Activated T-helper 1 cell treated with Interleukin-2 at 50 U/mL for 16 hours (primary cell): Measurements from ENCODE around the gene SLC25A11.

Experiments used
- DNase-seq: peaks from one replicate; pipeline ENCODE4 v3.0.0-alpha.2; 2020; ENCODE audit warnings: low read depth

SLC25A11 gene, protein sequence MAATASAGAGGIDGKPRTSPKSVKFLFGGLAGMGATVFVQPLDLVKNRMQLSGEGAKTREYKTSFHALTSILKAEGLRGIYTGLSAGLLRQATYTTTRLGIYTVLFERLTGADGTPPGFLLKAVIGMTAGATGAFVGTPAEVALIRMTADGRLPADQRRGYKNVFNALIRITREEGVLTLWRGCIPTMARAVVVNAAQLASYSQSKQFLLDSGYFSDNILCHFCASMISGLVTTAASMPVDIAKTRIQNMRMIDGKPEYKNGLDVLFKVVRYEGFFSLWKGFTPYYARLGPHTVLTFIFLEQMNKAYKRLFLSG

DNA sequence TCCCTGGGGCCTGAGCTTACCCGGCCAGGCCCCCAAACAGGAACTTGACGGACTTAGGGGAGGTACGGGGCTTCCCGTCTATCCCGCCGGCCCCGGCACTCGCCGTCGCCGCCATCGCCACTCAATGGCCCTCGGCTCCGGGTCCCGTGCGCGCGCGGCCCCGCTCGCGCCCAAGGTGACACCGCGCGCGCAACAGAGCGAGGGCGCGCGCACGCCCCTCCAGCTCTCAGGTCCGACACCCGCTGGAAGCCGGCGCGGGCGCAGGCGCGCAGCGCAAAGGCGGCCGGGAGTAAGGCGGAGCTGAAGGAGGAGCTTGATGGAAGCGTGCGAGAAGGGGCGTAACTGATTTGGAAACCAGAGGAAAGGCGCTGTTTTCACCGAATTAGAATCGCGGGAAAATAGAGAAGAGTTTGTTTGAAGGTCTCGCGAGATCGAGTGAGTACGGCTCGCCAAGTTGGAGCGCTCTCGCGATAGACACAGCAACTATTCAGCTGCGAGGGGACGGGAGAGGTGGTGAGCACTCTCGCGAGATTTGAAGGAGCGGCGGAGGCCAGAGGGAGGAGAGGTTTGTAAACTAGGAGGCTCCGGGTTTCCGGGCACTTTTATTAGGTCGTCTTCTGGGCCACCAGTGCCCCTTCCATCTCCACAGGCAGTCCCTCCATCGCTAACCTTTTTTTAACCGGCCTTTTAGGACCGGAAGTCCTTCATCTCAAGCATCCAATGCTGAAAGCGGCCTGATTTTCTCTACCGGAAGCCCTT, at the start of gene SLC25A11, which contains the start of gene RNF167:
Gene SLC25A11 (minus strand): TSS at position 251 of the 759 bp plus-strand sequence. CDS start 136 bp downstream, at position 115.
Gene RNF167 (plus strand): TSS at position 473 of the 759 bp plus-strand sequence. CDS start 642 bp downstream, outside the sequence.
- peak; percentile 95 for DNase-seq

DNA sequence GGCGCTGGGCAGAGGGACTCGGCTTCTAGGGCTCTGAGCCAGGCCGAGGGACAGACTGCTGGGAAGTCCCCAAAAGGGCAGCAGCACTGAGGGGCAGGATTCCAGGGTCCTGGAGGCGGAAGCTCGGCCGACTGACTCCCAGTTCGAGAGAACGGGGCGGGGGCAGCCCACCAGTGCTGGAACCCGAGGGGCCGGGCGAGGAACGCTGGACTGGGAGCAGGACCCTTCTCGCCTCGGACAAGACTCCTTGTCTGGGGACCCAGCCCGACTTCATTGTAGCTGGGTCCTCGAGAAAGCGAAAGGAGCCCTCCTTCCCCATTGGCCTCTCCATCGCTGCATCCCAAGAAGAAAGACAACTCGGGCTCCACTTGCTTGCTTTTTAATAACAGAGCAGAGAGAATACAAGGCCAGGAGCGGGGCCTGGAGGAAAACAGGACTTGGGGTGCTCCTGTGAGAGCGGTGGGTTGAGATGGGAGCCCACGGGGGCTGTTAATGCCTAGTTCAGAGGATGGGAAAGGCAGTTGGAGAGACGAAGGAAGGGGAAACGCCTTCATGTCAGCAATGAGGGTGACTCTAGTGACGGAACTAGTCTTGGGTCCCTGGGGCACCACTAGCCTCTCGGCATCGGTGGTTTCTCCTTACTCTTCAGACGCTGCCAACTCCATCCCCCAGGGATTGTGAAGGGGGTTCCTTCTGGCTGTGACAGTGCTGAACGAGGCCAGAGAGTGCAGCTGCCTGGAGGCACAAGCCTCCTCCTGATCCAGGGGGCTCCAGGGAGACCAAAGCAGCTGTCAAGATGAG, 48.1 kb upstream of the SLC25A11 start:
- DNase-seq: no peak

DNA sequence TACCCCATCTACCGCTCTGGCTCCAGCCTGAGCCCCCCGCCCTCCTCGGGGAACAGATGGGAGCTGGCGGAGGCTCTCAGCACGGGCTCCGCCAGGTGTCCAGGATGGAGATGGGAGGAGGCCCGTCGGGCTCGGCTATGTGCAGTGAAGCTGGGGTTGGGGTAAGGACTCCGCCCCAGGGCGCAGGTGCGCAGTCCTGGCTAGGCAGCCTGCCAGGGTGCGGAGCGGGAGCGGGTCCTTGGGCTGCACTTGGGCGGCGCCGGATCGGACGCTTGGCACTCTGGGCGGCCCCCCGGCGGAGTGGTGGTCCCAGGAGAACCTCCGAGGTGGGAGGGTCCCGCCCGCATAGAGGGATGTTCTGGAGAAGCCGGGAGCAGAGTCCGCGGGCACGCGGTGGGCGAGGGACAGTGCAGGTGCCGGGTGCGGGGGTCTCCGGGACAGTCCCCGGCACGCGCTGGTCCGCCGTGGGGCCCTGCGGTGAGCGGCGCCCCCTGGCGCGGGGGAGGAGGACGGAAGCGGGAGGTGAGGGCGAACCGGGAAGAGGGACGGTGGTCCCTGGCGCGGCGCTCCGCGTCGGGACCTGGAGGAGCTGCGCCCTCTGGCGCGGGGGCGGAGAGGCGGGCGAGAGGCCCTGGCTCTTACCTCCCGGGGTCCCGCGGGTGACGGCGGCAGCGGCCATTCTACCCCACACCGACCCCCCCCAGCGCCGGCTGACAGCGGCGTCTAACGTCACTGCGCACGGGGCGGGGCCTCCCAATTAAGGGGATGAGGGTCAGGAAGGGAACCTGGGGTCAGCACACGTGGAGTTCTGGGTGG, 47.3 kb upstream of the SLC25A11 start, which contains the start of gene CAMTA2:
Gene CAMTA2 (minus strand): TSS at position 725 of the 816 bp plus-strand sequence. CDS start 1,453 bp downstream, outside the sequence.
- peak; percentile 81 for DNase-seq

DNA sequence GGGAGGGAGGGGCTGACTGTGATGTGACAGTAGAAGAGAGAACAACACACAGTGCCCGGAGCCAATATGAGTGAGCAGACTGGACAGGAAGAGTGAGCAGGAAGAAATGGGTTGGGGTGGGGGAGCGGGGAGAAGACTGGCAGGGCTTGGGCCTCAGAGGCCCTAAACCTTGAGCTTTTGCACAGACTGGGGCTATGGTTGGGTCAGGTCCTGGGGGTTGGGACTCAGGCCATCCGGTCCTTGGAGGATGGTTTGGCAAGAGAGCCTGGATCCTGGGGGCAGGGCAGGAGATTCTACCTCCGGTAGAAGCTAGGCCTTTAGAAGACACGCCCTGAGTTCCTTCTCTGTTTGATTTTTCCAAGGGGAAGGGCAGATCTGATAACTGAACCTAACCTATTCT, 46.6 kb upstream of the SLC25A11 start:
- DNase-seq: no peak

DNA sequence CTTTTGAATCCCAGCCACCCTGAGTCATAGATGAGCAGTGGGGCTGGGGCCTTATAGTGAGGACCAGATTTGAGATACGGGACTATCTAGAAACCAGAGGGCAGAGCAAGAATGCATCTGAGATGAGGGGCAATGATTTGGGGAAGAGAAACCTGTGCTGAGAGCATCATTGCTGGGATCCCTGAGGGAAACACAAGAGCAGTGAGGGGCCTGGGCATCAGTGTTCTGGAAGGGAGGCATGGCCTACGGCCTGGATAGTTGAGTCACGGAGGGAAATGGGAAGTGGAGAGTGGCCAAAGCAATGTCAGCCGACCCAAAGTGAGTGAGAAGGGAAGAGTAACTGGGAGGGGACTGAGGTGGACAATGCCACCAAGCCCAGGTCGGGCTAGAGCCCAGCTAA, 42.5 kb upstream of the SLC25A11 start:
- DNase-seq: no peak

DNA sequence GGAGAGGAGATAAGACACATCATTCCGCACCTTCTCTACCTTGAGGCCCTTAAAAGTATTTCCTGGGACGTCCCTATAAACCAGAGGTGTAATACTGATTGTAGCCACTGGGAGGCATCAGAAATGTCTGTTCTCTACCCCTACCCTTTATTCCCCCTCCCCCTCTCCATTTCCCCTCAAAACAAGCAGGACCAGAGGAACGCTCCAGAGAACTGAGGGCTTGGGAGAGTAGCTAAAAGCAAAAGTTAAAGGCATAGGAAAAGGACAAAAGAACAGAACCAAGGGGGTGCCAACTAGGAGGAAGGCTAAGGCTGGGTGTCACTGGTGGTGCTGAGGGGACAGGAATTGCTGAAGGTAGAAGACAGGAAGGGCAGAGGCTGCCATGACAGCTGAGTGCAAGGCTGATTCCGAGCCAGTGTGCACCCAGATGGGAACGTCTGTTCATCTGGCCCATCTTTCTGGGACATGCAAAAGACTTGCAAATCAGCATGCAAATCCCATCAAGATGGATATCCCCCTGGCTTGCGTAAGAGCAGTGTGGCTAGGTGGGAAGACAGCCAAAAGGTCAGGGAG, 40.9 kb upstream of the SLC25A11 start:
- no peak for DNase-seq

DNA sequence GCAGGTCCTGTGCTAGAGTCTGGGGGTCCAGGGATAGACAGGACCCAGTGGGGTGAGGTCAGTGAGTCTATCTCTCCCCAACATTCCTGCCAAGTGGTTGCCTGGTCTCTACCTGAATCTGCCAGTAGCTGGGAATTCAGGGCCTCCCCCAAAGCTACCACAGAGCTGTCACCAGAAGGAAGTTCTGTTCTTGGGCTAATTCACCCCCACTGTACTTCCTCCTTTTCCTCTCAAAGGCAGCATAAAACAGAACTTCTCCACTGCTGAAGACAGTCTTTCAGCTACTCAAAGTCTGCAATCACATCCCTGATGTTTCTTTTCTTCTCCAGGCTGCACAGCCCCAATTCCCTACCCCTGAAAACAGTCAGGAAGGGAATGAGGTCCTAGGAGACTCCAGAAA, 38.9 kb upstream of the SLC25A11 start:
- DNase-seq: no peak

DNA sequence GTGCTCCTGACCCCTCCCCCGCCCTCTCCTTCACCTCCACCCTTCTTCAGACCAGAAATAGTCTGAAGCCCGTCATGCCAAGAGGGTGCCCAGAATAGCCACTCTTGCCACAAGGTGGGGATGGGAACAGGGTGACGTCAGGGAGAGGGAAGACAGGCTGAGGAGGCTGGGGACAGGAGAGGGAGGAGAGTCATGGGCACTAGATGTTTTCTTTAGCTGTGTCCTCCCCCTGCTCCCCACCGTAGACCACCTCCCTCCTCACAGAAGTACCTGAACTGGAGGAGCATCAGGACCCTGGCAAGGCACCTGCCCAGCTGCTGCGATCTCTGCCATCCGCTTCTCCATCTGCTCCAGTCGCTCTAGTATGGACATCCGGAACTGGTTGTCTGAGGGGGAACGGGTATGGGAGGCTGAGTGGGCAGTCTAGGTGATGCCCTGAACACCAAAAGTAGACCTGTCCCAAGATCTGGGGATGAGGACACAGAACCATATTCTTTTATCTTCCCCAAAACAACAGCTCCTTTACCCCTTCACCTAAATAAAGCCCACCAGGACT, 34.3 kb upstream of the SLC25A11 start:
- no peak for DNase-seq

DNA sequence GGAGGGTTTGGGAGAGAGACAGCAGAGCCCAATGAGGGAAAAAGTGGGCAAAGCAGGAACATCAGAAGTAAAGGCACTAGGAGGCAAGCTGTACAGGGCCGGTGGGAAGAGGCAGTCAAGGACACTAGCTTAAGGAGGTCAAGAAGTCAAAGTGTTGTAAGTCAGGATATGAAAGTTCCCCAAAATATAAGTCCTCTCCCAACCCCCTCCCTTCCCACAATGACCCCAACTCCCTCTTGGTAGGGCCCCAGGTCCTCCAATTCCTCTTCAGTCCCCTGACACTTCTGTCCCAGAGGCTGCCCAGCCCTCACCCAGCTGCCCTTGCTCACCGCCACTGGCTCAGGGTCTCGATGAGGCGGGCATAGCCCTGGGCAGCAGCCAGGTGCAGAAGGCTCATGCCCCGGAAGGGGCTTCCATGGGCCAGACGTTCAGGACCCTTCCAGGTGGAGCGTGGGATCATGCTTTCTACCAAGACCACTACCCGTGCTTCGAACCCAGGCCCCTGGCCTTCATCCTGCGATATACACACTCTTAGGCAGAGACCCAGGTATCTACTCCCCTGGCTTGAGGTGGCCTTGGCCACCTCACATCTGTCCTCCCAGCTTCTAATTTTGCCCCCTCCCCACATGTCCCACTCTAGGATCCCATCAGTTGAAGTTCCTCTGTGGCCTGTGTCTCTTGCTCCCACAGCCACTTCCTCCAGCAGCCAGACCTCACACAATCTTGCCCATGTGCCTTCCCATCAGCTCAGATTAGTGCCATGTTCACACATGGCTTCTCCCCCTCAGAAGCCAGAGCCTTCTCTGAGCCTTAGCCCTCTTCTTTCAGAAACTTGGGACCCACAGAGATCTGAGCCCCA, 33.6 kb upstream of the SLC25A11 start:
- no peak for DNase-seq

DNA sequence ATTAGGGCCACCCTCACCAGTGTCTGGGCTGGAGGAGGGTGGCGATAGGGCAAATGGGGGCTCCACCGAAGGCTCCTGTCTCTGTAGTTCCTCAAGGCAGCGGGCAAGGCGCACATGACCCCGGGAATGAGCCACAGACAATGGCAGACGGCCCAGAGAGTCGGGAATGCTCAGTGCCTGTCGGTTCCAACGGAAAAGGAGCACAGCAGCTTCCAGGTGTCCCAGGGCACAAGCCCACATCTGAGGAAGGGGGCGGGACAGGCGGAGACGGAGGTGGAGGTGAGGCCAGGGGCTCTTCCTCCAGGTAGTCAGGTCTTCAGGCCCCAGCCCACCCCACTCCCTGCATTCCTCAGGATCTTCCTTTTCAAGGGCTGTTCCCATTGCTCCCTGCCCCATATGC, 32.9 kb upstream of the SLC25A11 start:
- DNase-seq: no peak

DNA sequence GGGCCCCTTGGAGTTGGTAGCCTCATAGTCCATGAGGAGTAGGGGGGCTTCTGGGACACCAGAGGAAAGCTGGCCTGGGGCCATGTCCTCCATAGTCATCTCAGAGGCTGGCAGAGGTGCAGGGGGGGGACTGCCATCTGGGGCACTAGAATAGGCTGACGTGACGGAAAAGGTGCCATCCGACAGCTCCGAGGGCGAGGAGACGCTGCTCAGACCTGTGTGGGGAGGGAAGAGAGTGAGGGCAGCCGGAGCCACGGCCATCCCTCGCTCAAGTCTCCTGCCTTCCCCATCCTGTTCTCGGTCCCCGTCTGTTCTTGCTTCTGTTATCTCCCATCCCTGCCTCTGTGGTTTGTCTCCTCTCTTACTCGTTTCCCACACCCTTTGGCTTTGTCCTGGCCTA, 32.5 kb upstream of the SLC25A11 start:
- DNase-seq: no peak

DNA sequence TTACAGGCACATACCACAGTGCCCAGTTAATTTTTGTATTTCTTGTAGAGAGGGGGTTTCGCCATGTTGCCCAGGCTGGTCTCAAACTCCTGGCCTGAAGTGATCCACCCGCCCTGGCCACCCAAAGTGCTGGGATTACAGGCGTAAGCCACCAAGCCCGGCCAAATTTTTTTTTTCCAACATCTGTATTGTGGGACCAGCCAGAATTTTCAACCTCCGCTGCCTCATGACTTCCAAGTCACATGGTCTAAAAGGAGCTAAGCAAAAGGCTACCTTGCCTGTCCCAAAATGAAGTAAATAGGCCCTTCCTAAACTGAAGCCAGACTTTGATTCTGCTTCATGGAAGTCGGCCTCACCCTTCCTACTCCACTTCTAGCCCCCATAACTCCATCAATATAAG, 32.0 kb upstream of the SLC25A11 start:
- DNase-seq: no peak

DNA sequence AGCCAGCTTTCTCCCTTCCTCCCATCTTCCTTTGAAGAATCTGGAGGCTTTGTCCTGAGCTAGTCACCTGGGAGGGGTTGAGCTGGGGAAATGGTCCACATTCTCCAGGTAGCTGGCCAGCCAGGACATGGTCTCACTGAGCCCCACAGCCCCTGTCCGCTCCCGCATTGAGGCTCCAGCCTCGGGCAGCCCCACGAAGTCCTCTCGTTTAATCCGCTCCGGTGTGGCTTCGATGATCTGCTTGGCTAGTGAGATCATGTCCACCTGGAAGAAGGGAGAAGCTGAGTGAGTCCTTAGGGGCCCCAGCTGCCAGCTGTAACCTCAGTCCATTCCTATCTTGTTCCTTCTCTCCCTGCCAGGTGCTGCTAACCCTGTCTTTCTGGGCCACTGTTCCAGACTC, 30.4 kb upstream of the SLC25A11 start:
- DNase-seq: no peak

DNA sequence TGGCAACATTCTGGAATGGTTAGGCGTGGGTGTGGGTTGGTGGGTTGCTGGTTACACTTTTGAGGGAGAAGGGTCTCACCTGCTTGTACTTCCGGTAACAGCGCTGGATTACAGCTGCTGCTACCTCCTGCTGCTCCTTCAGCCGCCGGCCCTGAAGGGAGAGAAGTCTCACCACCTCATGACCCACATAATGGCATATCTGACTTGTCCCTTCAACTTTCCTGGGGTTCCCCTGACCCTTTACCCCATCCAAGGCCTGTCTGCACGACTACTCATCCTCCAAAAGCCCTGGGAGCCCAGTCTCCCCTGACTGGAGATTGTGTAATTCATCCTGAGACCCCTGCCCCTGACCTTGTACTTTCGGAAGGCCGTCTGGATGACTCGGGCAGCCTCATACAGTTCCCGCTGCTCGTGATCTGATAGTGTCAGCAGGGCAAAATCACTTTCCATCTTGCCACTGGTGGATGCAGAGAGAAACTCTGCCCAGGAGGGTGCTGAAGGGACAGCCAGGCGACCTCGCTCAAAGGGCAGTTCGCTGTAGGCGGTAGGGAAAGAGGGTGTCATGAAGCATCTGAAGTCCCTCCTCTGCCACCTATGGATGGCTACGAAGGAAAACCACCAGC, 29.8 kb upstream of the SLC25A11 start:
- DNase-seq: no peak

DNA sequence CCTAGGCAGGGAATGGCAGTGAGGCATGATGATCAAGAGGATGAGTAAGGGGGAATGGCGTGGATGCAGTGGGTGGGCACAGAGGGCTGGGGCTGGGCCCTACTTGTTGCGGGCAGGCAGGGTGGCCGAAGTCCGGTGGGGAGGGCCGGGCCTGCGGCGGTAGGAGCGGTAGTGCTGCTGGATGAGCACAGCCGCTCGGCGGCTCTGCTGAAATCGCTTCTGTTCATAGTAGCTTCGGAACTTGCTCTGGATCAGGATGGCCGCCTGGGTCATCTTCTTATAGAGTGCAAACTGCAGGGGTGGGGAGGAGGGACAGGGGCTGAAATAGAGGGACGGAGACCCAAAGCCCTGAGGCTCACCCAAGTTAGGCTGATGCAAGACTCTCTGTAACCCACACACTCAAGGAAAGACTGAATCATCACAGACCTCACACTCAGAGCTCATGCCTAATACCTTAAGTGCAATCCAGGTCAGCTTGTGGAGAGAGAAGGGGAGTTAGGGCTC, 29.3 kb upstream of the SLC25A11 start:
- no peak for DNase-seq

DNA sequence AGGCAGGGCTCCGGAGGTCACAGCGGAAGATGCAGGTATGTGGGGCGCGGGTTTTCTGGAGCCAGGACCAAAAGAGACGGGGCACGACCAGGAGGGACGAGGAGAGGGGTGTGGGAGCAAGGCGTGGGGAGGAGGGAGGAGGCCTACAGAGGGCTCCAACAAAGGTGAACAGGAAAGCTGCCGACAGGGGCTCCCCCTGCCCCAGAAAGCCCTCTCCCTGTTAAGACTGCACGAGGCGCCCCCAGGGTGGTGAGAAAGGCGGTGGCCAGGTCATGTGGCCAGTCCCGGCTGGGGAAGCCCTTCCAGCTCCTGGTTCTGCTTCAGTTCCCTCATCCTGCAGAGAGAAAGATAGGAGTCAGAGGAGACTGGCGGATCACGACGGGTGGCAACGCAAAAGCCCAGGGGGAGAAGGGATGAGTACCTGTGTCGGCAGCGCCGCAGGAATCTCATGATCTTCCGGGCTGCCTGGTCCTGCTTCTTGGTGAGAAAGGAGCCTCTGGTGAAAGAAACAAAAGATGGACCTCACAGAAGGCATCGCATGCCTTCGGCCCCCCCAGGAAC, 28.7 kb upstream of the SLC25A11 start:
- DNase-seq: no peak

DNA sequence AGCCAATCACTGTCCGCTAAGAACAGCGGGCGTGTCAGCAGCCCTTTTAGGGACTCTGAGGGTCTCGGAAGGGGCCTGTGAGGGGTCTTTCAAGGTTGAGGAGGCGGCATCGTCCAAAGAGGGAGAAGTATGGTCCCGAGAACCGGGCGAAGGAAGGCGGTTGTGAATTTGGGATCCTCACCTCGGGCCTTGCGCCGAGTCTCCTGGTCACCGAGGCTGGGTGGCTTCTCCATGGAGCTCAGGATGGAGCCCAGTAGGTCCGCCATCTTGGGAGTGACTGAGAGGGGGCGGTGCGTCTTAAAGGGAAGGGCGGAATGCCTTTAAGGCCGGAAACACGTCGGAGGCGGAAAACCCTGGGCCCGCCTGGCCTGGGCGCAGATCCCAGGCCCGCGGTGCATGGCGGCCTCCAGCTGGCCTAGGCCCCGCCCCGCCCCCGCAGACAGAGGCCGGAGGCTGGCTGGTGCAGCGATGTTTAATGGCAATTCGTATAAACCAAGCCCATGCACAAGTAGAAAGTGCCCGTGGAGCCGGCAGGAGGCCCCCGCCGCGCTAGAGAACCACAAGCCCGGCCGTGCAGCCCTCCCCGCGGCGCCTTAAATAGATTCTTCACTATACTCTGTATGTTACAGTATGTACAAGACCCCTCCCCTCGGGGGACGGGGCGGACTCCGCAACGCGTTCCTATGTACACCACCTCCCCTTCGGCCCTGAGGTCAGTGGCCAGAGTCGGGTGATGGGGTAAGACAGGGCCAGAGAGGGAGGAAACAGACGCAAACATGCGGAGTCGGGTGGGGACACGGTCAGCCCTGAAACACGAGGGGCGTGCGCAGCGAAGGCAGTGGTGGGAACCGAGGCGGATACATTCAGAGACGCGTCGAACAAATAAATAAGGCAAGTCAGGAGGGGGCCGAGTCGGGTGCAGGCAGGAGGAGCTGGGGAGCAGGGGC, 28.0 kb upstream of the SLC25A11 start, which contains the start of gene SPAG7:
Gene SPAG7 (minus strand): TSS at position 279 of the 947 bp plus-strand sequence. CDS start 13 bp downstream, at position 266.
- DNase-seq: peak; percentile 90
